BE2C (cell line): Measurements from ENCODE around the gene RBAK. TPM values are rescaled to one million over a fixed set of nuclear protein-coding genes. Genes with fewer than 3 reads are reported as not detected.

Experiments
- DNase-seq: peaks from one replicate; pipeline ENCODE4 v3.0.0-alpha.2; 2020
- H3K27me3 ChIP-seq: fragments of 250-450 bp; sonication (Bioruptor Pico); 2 replicates; pipeline ENCODE4 v1.5.1; 2020; ENCODE audit warnings: mild to moderate bottlenecking
- H3K36me3 ChIP-seq: fragments of 250-450 bp; sonication (Bioruptor Pico); 2 replicates; pipeline ENCODE4 v1.5.1; 2020; ENCODE audit warnings: mild to moderate bottlenecking
- H3K4me1 ChIP-seq: fragments of 250-450 bp; sonication (Bioruptor Pico); 2 replicates; pipeline ENCODE4 v1.5.1; 2020
- H3K4me3 ChIP-seq: 2 replicates; pipeline ENCODE4 v1.5.1; 2011; ENCODE audit warnings: low read depth, low read length
- H3K9me3 ChIP-seq: fragments of 250-450 bp; sonication (Bioruptor Pico); 2 replicates; pipeline ENCODE4 v1.5.1; 2020
- CTCF ChIP-seq: IDR thresholded peaks from 2 replicates; pipeline ENCODE4 v1.5.1; 2012; ENCODE audit warnings: mild to moderate bottlenecking, low read depth, low read length
- polyA plus RNA-seq: library from polyadenylated mRNA; unstranded; fragments of >200 nt; gene quantifications from one replicate; pipeline ENCODE4 v1.2.1, GENCODE V29; 2012; ENCODE audit warnings: low read depth, missing spikeins; ENCODE audit not compliant: insufficient read length, insufficient read depth

Gene RBAK
- polyA plus RNA-seq = 11.7 TPM

GRCh38 chr7:5045558-5046396, at the start of gene RBAK:
Gene RBAK, plus strand, starts transcription at chr7:5045860. Its CDS starts 2,217 bp downstream, at chr7:5048077.
- H3K4me1 ChIP-seq = 0 out of 2 replicates have a peak, but pooled peaks cover 3% of the 10 kb centered on the region
- no peaks in the 10 kb centered on the region for H3K9me3 ChIP-seq

GRCh38 chr7:4996696-4997222, 48.9 kb upstream of the RBAK start:
- Histone ChIP-seq H3K9me3 (no peaks in the 10 kb centered on the region), H3K27me3 (no peaks in the 10 kb centered on the region), H3K36me3 (peaks cover 14% of the 10 kb centered on the region), H3K4me1 (no peaks in the 10 kb centered on the region), H3K4me3 (no peak overlapping the region)
- no peak for DNase-seq
- no peak for TF ChIP-seq CTCF

More at GRCh38 chr7:5045558-5046396, at the start of gene RBAK:
- Histone ChIP-seq H3K27me3 (no peaks in the 10 kb centered on the region), H3K36me3 (no peaks in the 10 kb centered on the region), H3K4me3 (peak within 1 kb of the TSS; percentile 81)
- no peak for TF ChIP-seq CTCF
- DNase-seq = peak; percentile 95

GRCh38 chr7:4998244-4998643, 47.4 kb upstream of the RBAK start:
- TF ChIP-seq CTCF = no peak
- H3K36me3 ChIP-seq = peaks cover 9% of the 10 kb centered on the region
- no peaks in the 10 kb centered on the region for H3K27me3 ChIP-seq
- DNase-seq = no peak
- no peaks in the 10 kb centered on the region for H3K9me3 ChIP-seq
- H3K4me1 ChIP-seq = no peaks in the 10 kb centered on the region
- H3K4me3 ChIP-seq = no peak overlapping the region

GRCh38 chr7:4998910-4999309, 46.8 kb upstream of the RBAK start:
- H3K36me3 ChIP-seq = peaks cover 9% of the 10 kb centered on the region
- H3K4me3 ChIP-seq = no peak overlapping the region
- TF ChIP-seq CTCF = no peak
- no peaks in the 10 kb centered on the region for H3K9me3 ChIP-seq
- H3K27me3 ChIP-seq = no peaks in the 10 kb centered on the region
- no peak for DNase-seq
- H3K4me1 ChIP-seq = no peaks in the 10 kb centered on the region

- TF ChIP-seq CTCF = no peak
- no peak overlapping the region for H3K4me3 ChIP-seq
- no peak for DNase-seq
- H3K27me3 ChIP-seq = no peaks in the 10 kb centered on the region
- H3K9me3 ChIP-seq = no peaks in the 10 kb centered on the region
- no peaks in the 10 kb centered on the region for H3K4me1 ChIP-seq
- peaks cover 9% of the 10 kb centered on the region for H3K36me3 ChIP-seq
Observed at GRCh38 chr7:4999369-4999950, 46.2 kb upstream of the RBAK start.
